GM19193 (cell line): ENCODE measurements around the gene COMMD3.

Experiments
- POLR2A ChIP-seq: IDR thresholded peaks from 4 replicates; pipeline ENCODE4 v1.6.1; 2011; ENCODE audit not compliant: insufficient read depth, insufficient read length; ENCODE audit errors: extremely low read depth

COMMD3 gene

DNA sequence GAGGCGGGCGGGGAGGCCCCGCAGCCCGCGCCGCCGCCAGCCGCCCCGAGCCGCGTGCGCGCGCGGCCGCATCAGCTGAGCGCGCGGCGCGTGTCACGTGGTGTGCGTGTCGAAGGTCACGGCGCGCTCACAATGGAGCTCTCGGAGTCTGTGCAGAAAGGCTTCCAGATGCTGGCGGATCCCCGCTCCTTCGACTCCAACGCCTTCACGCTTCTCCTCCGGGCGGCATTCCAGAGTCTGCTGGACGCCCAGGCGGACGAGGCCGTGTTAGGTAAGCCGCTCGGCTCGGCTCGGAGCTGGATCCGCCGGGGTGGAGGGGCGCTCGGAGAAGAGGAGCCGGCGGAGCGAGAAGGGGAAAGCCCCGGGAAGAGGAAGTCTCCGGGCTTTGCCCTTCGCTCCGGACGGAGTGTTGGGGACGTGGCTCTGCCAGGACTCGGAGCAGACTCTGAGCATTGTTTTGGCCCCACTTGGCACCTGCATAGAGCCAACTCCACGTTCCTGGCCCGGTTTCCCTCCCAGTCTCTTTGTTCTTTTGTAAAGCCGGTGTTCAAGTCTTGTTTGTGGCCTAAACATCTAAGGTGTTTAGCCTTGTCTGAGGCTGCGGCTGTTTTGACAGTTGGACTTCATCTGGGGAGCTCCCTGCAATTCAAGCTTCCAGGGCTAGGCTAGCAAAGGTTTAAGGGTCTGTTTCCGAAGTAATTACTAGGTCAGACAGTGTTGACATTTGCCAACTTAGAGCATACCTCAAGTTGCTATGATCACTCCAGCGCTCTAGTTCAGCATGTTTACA lies at the start of gene COMMD3:
COMMD3 (plus strand) TSS at position 103 of the 790 bp plus-strand sequence; CDS start at position 133, 30 bp downstream.
- TF ChIP-seq POLR2A, result peak; percentile 93

- no peak for TF ChIP-seq POLR2A
These were observed 47.7 kb upstream of the COMMD3 start for GRCh38 chr10:22268503-22268902.

- TF ChIP-seq POLR2A, result no peak
These were observed 44.4 kb upstream of the COMMD3 start for GRCh38 chr10:22271786-22272185.

- TF ChIP-seq POLR2A, result no peak
These were observed 37.8 kb upstream of the COMMD3 start for GRCh38 chr10:22278441-22278782.

DNA sequence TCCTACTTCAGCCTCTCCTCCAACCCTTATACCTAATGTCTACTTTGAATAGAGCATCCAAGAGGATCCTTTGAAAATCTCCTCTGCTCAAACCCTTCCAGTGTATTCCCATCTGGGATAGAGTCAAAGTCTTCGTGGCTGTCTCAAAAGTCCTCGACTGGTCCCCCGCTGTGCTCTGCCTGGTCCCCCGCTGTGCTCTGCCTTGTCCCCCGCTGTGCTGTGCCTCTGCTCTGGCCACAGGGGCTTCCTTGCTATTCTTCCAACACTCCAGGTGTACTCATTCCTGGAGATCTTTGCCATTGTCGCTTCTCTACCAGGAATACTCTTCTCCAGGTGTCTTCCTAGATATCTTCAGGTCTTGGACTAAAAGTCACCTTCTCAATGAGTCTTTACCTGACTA lies 36.1 kb upstream of the COMMD3 start:
- TF ChIP-seq POLR2A, result no peak

DNA sequence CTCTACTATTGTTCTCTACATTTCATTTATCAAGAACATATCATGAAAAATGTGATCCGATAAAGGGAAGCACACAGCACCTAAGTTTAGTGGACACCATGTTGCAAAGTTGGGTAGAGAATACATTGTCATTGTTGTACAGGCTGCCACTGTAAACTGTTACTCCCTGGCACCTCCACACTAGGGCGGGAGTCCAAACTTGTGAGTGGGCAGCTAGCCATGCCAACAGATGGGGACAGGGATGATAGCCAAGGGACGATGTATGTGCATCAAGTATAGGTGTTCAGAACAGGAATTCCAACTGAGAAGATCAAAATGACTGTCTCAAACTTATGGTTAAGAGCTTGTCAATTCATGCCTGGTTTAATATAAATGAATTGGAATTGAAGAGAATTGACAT lies 31.1 kb upstream of the COMMD3 start:
- TF ChIP-seq POLR2A, result no peak

GRCh38 chr10:22293747-22294404 lies 22.3 kb upstream of the COMMD3 start:
- no peak for TF ChIP-seq POLR2A

DNA sequence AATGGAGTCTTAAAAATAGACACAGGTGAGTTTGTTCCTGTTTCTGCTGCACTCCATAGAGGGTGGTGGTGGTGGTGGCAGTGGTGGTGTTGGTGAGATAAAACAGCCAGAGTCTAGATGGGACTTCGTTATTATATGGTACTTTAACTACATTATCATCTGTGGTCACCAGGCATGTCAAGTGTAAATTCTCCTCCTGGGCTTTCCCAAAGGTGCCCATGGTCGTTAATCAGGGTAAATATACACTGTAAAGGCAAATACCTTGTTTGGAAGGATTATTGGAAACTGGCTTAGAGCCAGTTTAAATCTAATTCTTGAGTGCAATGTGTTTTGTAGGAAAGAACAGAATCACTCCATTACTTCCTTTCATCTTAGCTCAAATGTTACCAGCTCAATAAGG lies 21.5 kb upstream of the COMMD3 start:
- TF ChIP-seq POLR2A, result no peak

GRCh38 chr10:22301193-22301592 lies 15.0 kb upstream of the COMMD3 start:
- TF ChIP-seq POLR2A, result no peak

DNA sequence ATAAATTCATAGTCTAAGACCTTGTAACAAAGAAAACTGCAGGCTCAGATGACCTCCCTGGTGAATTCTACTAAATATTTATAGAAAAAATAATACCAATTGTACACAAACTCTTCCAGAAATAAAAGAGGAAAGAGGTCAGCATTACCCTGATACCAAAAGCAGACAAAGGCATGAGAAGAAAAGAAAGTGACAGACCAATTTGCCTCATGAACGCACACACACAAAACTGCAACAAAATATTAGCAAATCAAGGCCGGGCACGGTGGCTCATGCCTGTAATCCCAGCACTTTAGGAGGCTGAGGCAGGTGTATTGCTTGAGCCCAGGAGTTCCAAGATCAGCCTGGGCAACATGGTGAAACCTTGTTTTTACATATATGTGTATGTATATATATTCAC lies 12.7 kb upstream of the COMMD3 start:
- no peak for TF ChIP-seq POLR2A

DNA sequence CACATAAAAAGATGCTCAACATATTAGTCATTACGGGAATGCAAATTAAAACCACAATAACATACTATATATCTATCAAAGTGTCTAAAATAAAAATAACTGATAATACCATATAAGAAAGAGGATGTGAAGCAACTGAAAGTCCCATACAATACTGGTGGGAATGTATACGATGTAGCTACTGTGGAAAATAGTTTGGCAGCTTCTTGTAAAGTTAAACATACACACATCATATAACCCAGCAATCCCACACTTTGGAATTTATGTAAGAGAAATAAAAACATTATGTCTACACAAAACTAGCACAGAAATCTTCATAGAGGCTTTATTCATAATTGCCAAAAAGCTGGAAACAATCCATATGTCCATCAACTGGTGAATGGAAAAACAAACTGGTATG lies 10.5 kb upstream of the COMMD3 start:
- TF ChIP-seq POLR2A, result no peak

DNA sequence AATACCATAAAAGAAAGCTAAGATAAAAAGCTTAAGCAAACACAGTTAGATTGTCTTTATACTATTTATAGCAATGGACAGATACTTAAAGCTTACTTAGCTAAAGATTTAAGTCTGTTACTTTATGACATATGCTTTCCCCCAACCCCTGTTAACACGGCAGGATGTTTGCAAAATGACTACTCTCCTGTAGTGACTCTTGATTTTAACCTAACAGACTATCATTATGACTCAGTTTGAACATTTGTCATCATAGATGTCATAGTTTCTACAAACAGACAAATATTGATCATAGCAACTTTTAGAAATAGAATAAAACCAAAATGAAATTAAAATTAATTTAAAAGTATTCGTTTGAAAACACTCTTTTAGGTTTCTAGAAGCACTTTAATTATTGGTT lies 7.8 kb upstream of the COMMD3 start:
- no peak for TF ChIP-seq POLR2A

GRCh38 chr10:22309180-22310000 lies 6.8 kb upstream of the COMMD3 start:
- no peak for TF ChIP-seq POLR2A

GRCh38 chr10:22310928-22311327 lies 5.3 kb upstream of the COMMD3 start:
- no peak for TF ChIP-seq POLR2A

DNA sequence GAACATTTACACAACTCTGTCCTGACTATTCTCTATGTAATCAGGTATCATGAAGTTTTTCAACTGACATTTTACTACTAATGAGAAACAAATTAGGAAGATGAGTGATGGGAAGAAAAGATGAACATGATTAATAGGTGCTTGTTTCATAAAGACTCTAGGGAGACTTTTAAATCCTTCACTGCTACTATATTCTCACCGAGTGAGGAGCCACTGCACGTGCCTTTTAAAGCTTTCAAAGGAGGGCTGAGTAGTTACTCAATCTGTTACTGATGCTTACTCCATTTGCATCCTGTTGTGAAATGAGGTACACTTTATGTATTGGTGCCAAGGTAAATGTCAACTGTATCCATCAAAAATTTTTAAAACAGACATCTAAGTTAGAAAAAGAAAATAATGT lies 1.3 kb upstream of the COMMD3 start:
- TF ChIP-seq POLR2A, result no peak
